ENCODE measurements around the gene CBR3. TPM values are rescaled to one million over a fixed set of nuclear protein-coding genes. Genes with fewer than 3 reads are reported as not detected.
"Not testable (repeated sequence)": the region's sequence is repeated elsewhere in the genome, so short reads cannot be mapped to it uniquely, and the experiment has no call there.

The CBR3 gene
- polyA plus RNA-seq, 4 donors, result 1.1 to 5.6 (median 1.7) TPM

GRCh38 chr21:36115138-36115730, 19.6 kb upstream of the CBR3 start:
- DNase-seq (ENCODE audit: low read depth in 4 of 4, low spot score in 3 of 4), result no peak

- DNase-seq (ENCODE audit: low read depth in 4 of 4, low spot score in 3 of 4), result no peak
Measured at GRCh38 chr21:36117286-36117741, 17.6 kb upstream of the CBR3 start.

GRCh38 chr21:36120304-36120888, 14.5 kb upstream of the CBR3 start:
- no peak for DNase-seq (ENCODE audit: low read depth in 4 of 4, low spot score in 3 of 4)

GRCh38 chr21:36122977-36123376, 11.9 kb upstream of the CBR3 start:
- no peak for DNase-seq (ENCODE audit: low read depth in 4 of 4, low spot score in 3 of 4)

- no peak for DNase-seq (ENCODE audit: low read depth in 4 of 4, low spot score in 3 of 4)
Measured at GRCh38 chr21:36124395-36124794, 10.5 kb upstream of the CBR3 start.

GRCh38 chr21:36125512-36126207, 9.2 kb upstream of the CBR3 start:
- DNase-seq (ENCODE audit: low read depth in 4 of 4, low spot score in 3 of 4), result no peak

GRCh38 chr21:36126208-36126565, 8.7 kb upstream of the CBR3 start:
- DNase-seq (ENCODE audit: low read depth in 4 of 4, low spot score in 3 of 4), result no peak

- DNase-seq (ENCODE audit: low read depth in 4 of 4, low spot score in 3 of 4), result no peak
Measured at GRCh38 chr21:36126621-36127110, 8.2 kb upstream of the CBR3 start.

GRCh38 chr21:36127250-36127904, 7.5 kb upstream of the CBR3 start:
- DNase-seq (ENCODE audit: low read depth in 4 of 4, low spot score in 3 of 4), result no peak

- no peak for DNase-seq (ENCODE audit: low read depth in 4 of 4, low spot score in 3 of 4)
Measured at GRCh38 chr21:36127977-36128376, 6.9 kb upstream of the CBR3 start.

GRCh38 chr21:36129219-36129618, 5.7 kb upstream of the CBR3 start:
- no peak for DNase-seq (ENCODE audit: low read depth in 4 of 4, low spot score in 3 of 4)

GRCh38 chr21:36130414-36130762, 4.5 kb upstream of the CBR3 start:
- DNase-seq (ENCODE audit: low read depth in 4 of 4, low spot score in 3 of 4), result not testable (repeated sequence)

GRCh38 chr21:36130839-36131238, 4.0 kb upstream of the CBR3 start:
- not testable (repeated sequence) for DNase-seq (ENCODE audit: low read depth in 4 of 4, low spot score in 3 of 4)

- DNase-seq (ENCODE audit: low read depth in 4 of 4, low spot score in 3 of 4), result no peak
Measured at GRCh38 chr21:36132696-36133095, 2.2 kb upstream of the CBR3 start.

GRCh38 chr21:36135391-36136102, 668 bp downstream of the CBR3 start:
- no peak for DNase-seq (ENCODE audit: low read depth in 4 of 4, low spot score in 3 of 4)

- not testable (repeated sequence) for DNase-seq (ENCODE audit: low read depth in 4 of 4, low spot score in 3 of 4)
Measured at GRCh38 chr21:36139791-36140190, 4.9 kb downstream of the CBR3 start.

GRCh38 chr21:36141513-36141925, 6.6 kb downstream of the CBR3 start:
- DNase-seq (ENCODE audit: low read depth in 4 of 4, low spot score in 3 of 4), result peak in 1 of 4 donors; percentile 73

- DNase-seq (ENCODE audit: low read depth in 4 of 4, low spot score in 3 of 4), result not testable (repeated sequence)
Measured at GRCh38 chr21:36144233-36144632, 9.4 kb downstream of the CBR3 start.

GRCh38 chr21:36145259-36145658, 10.4 kb downstream of the CBR3 start:
- no peak for DNase-seq (ENCODE audit: low read depth in 4 of 4, low spot score in 3 of 4)

- no peak for DNase-seq (ENCODE audit: low read depth in 4 of 4, low spot score in 3 of 4)
Measured at GRCh38 chr21:36147911-36148310, 13.0 kb downstream of the CBR3 start.

GRCh38 chr21:36148886-36149285, 14.0 kb downstream of the CBR3 start:
- no peak for DNase-seq (ENCODE audit: low read depth in 4 of 4, low spot score in 3 of 4)
